Loucy (cell line): ENCODE measurements around the gene EXD3.

Experiments
- EZH2phosphoT487 ChIP-seq: fragments of 200-600 bp; IDR thresholded peaks from 2 replicates; pipeline ENCODE4 v1.6.1; 2018; ENCODE audit warnings: antibody characterized with exemption, mild to moderate bottlenecking, moderate library complexity, borderline replicate concordance
- TF ChIP-seq, protein P1 (sequence below): fragments of 200-600 bp; sonication (generic); conservative IDR thresholded peaks from 2 replicates; pipeline ENCODE4 v1.5.1; 2014; ENCODE audit warnings: mild to moderate bottlenecking, antibody characterized with exemption, low read length

DNA sequence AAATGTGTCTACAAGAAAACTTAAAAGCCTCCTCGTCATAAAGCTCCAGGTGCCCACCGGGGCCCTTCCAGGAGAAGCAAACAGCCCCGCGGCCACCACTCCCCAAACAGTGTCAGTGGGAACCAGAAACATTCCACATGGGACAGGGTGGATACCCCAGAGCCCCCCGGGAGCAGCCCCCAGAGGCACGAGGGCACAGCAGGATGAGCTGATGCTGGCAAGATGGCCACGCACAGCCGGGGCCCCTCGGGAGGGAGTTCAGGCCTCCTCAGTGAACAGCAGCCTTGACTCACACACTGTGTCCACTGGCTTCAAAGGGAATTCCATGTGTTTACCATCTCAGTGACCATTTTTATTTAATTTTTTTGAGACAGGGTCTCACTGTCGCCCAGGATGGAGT, 10.5 kb downstream of the EXD3 start:
- TF ChIP-seq, protein P1, sequence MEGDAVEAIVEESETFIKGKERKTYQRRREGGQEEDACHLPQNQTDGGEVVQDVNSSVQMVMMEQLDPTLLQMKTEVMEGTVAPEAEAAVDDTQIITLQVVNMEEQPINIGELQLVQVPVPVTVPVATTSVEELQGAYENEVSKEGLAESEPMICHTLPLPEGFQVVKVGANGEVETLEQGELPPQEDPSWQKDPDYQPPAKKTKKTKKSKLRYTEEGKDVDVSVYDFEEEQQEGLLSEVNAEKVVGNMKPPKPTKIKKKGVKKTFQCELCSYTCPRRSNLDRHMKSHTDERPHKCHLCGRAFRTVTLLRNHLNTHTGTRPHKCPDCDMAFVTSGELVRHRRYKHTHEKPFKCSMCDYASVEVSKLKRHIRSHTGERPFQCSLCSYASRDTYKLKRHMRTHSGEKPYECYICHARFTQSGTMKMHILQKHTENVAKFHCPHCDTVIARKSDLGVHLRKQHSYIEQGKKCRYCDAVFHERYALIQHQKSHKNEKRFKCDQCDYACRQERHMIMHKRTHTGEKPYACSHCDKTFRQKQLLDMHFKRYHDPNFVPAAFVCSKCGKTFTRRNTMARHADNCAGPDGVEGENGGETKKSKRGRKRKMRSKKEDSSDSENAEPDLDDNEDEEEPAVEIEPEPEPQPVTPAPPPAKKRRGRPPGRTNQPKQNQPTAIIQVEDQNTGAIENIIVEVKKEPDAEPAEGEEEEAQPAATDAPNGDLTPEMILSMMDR, result no peak
- TF ChIP-seq EZH2phosphoT487, result no peak
